HepG2 (cell line): ENCODE results near the gene SIGLEC1. TPM values are rescaled to one million over a fixed set of nuclear protein-coding genes. Genes with fewer than 3 reads are reported as not detected.

Experiments used
- ATF1 ChIP-seq: IDR thresholded peaks from 2 replicates; pipeline ENCODE4 v1.6.1; 2016; ENCODE audit warnings: mild to moderate bottlenecking, control low read depth
- ATF6 ChIP-seq: sonication (generic); formaldehyde crosslinking; conservative IDR thresholded peaks from 2 replicates; pipeline ENCODE4 v1.4.0; 2020; ENCODE audit warnings: missing genetic modification reagents
- ERF ChIP-seq: IDR thresholded peaks from 2 replicates; pipeline ENCODE4 v1.6.1; 2018; ENCODE audit warnings: missing biosample characterization, missing genetic modification reagents
- GATAD2A ChIP-seq: IDR thresholded peaks from 2 replicates; pipeline ENCODE4 v1.6.1; 2016
- HOXA5 ChIP-seq: sonication (generic); formaldehyde crosslinking; IDR thresholded peaks from 2 replicates; pipeline ENCODE4 v1.4.0; 2020; ENCODE audit warnings: missing genetic modification reagents
- IKZF5 ChIP-seq: IDR thresholded peaks from 2 replicates; pipeline ENCODE4 v1.6.1; 2018; ENCODE audit warnings: missing genetic modification reagents, mild to moderate bottlenecking, missing compliant biosample characterization
- KDM5B ChIP-seq: sonication (generic); formaldehyde crosslinking; IDR thresholded peaks from 2 replicates; pipeline ENCODE4 v1.4.0; 2020; ENCODE audit warnings: missing genetic modification reagents, mild to moderate bottlenecking, borderline replicate concordance
- NR2F6 ChIP-seq, 2 experiments: IDR thresholded peaks; 2 replicates each; pipeline ENCODE4 v1.6.1; 2016; ENCODE audit warnings: antibody characterized with exemption in 1 of 2, mild to moderate bottlenecking in 1 of 2
- PAXIP1 ChIP-seq: sonication (generic); formaldehyde crosslinking; conservative IDR thresholded peaks from 2 replicates; pipeline ENCODE4 v1.4.0; 2020; ENCODE audit warnings: mild to moderate bottlenecking, missing genetic modification reagents, moderate library complexity
- RAD21 ChIP-seq: fragments of 450-650 bp; formaldehyde crosslinking; IDR thresholded peaks from 2 replicates; pipeline ENCODE4 v1.5.0; 2020; ENCODE audit warnings: mild to moderate bottlenecking
- RXRB ChIP-seq: IDR thresholded peaks from 2 replicates; pipeline ENCODE4 v1.6.1; 2016; ENCODE audit warnings: borderline replicate concordance, missing genetic modification reagents, missing compliant biosample characterization
- SP2 ChIP-seq: sonication (generic); formaldehyde crosslinking; IDR thresholded peaks from 2 replicates; pipeline ENCODE4 v1.5.1; 2020; ENCODE audit warnings: mild to moderate bottlenecking, missing genetic modification reagents
- STAG1 ChIP-seq: sonication (generic); formaldehyde crosslinking; IDR thresholded peaks from 2 replicates; pipeline ENCODE4 v1.4.0; 2020; ENCODE audit warnings: missing genetic modification reagents
- TARDBP ChIP-seq: sonication (generic); formaldehyde crosslinking; IDR thresholded peaks from 2 replicates; pipeline ENCODE4 v1.8.0; 2022; ENCODE audit warnings: mild to moderate bottlenecking, missing genetic modification reagents
- TEAD3 ChIP-seq: optimal IDR thresholded peaks from 2 replicates; pipeline ENCODE3; 2016; ENCODE audit warnings: borderline replicate concordance
- THAP11 ChIP-seq: IDR thresholded peaks from 2 replicates; pipeline ENCODE4 v1.6.1; 2016; ENCODE audit warnings: missing biosample characterization, missing genetic modification reagents
- UBTF ChIP-seq: sonication (generic); formaldehyde crosslinking; IDR thresholded peaks from 2 replicates; pipeline ENCODE4 v1.4.0; 2020; ENCODE audit warnings: mild to moderate bottlenecking, missing genetic modification reagents
- ZBTB8A ChIP-seq: sonication (generic); formaldehyde crosslinking; IDR thresholded peaks from 2 replicates; pipeline ENCODE4 v1.4.0; 2020; ENCODE audit warnings: mild to moderate bottlenecking, low read depth, missing genetic modification reagents, borderline replicate concordance
- ZMYM3 ChIP-seq: sonication (generic); formaldehyde crosslinking; IDR thresholded peaks from 2 replicates; pipeline ENCODE4 v1.5.1; 2020; ENCODE audit warnings: mild to moderate bottlenecking, missing genetic modification reagents
- ZNF652 ChIP-seq: IDR thresholded peaks from 2 replicates; pipeline ENCODE4 v1.6.1; 2016; ENCODE audit warnings: low read depth, borderline replicate concordance
- ZSCAN21 ChIP-seq: sonication (generic); formaldehyde crosslinking; IDR thresholded peaks from 2 replicates; pipeline ENCODE4 v1.8.0; 2022; ENCODE audit warnings: mild to moderate bottlenecking, missing genetic modification reagents, moderate library complexity, borderline replicate concordance
- ZSCAN9 ChIP-seq: IDR thresholded peaks from 2 replicates; pipeline ENCODE4 v1.6.1; 2016; ENCODE audit warnings: borderline replicate concordance
- polyA plus RNA-seq, 8 experiments: library from polyadenylated mRNA; depleted of rRNA in 3 of 8; stranded (reverse) in 7 of 8; unstranded in 1 of 8; fragments of >200 nt; fragmentation: Illumina TruSeq in 4 of 8; extraction: Trizol in 4 of 8; gene quantifications; 2 replicates each; pipeline versions ENCODE4 v1.2.1 to v1.2.3, GENCODE V29; 2011 to 2016; ENCODE audit warnings: low read depth in 4 of 8, missing spikeins in 1 of 8, mixed read lengths in 1 of 8; ENCODE audit not compliant: insufficient read depth in 1 of 8
- total RNA-seq, 5 experiments: library from RNA; depleted of rRNA; stranded (reverse); fragments of >200 nt; fragmentation: Illumina TruSeq; extraction: Trizol; gene quantifications; 2 replicates each; pipeline ENCODE4 v1.2.3, GENCODE V29; 2016; ENCODE audit warnings: low read depth in 1 of 5

The SIGLEC1 gene
- total and polyA plus RNA-seq, 2 of the 13 experiments (the other 11 are each of a cell fraction or from before 2014, with no cell fraction given): 0.01 TPM; not detected in 1

GRCh38 chr20:3716195-3716834, 3.9 kb upstream of the SIGLEC1 start (continued):
- TF ChIP-seq SP2 (no peak), ATF6 (CRISPR knock-in tag) (0 out of 2 replicates have a peak, but pooled peaks have one; percentile 50), STAG1 (CRISPR knock-in tag) (peak; percentile 94), RXRB (CRISPR knock-in tag) (0 out of 2 replicates have a peak, but pooled peaks have one; percentile 21), ATF1 (CRISPR knock-in tag) (no peak), GATAD2A (CRISPR knock-in tag) (0 out of 2 replicates have a peak, but pooled peaks have one; percentile 14), THAP11 (CRISPR knock-in tag) (peak; percentile 71), HOXA5 (CRISPR knock-in tag) (peak; percentile 56; the same call in 1 of the 2 replicates), TEAD3 (peak; percentile 45), ZBTB8A (CRISPR knock-in tag) (no peak), RAD21 (peak; percentile 86), TARDBP (0 out of 2 replicates have a peak, but pooled peaks have one; percentile 45), PAXIP1 (CRISPR knock-in tag) (no peak), KDM5B (CRISPR knock-in tag) (peak; percentile 52; the same call in 1 of the 2 replicates), NR2F6 (IDR thresholded peaks at IDR 0.05) (no peak), NR2F6 (CRISPR knock-in tag; IDR thresholded peaks at IDR 0.05) (no peak), ERF (CRISPR knock-in tag) (0 out of 2 replicates have a peak, but pooled peaks have one; percentile 16), IKZF5 (CRISPR knock-in tag) (peak; percentile 48; the same call in 1 of the 2 replicates), ZSCAN9 (CRISPR knock-in tag) (0 out of 2 replicates have a peak, but pooled peaks have one; percentile 29), ZNF652 (CRISPR knock-in tag) (no peak), ZSCAN21 (CRISPR knock-in tag) (0 out of 2 replicates have a peak, but pooled peaks have one; percentile 29), ZMYM3 (peak; percentile 36; the same call in 1 of the 2 replicates), UBTF (CRISPR knock-in tag) (0 out of 2 replicates have a peak, but pooled peaks have one; percentile 17)
